KMS-11 (cell line): ENCODE results near the gene SMCO1.

ENCODE experiments used
- H2AFZ ChIP-seq: fragments of 200-600 bp; sonication (generic); 2 replicates; pipeline ENCODE4 v1.6.1; 2016; ENCODE audit warnings: antibody characterized with exemption, mixed run types, low read depth
- H3K27ac ChIP-seq: fragments of 200-600 bp; sonication (generic); 2 replicates; pipeline ENCODE4 v1.6.1; 2016; ENCODE audit warnings: mild to moderate bottlenecking, mixed run types
- H3K27me3 ChIP-seq: fragments of 200-600 bp; sonication (generic); 2 replicates; pipeline ENCODE4 v1.6.1; 2017; ENCODE audit warnings: mild to moderate bottlenecking, low read depth, mixed run types, moderate library complexity; ENCODE audit not compliant: insufficient read depth
- H3K36me3 ChIP-seq: fragments of 200-600 bp; sonication (generic); 2 replicates; pipeline ENCODE4 v1.6.1; 2017; ENCODE audit warnings: mild to moderate bottlenecking, mixed run types; ENCODE audit not compliant: insufficient read depth
- H3K4me1 ChIP-seq: fragments of 200-600 bp; sonication (generic); 2 replicates; pipeline ENCODE4 v1.6.1; 2016; ENCODE audit warnings: mild to moderate bottlenecking, low read depth, mixed run types; ENCODE audit not compliant: poor library complexity, severe bottlenecking
- H3K4me2 ChIP-seq: fragments of 200-600 bp; sonication (generic); 2 replicates; pipeline ENCODE4 v1.7.0; 2016; ENCODE audit warnings: mild to moderate bottlenecking, mixed run types
- H3K4me3 ChIP-seq: fragments of 200-600 bp; sonication (generic); IDR thresholded peaks from 2 replicates; pipeline ENCODE4 v1.6.1; 2017; ENCODE audit warnings: low read depth, low read length, mixed read lengths; ENCODE audit not compliant: insufficient read depth
- H3K79me2 ChIP-seq: fragments of 200-600 bp; sonication (generic); 2 replicates; pipeline ENCODE4 v1.6.1; 2016; ENCODE audit warnings: low read depth, mixed run types; ENCODE audit not compliant: insufficient read depth
- H3K9ac ChIP-seq: fragments of 200-600 bp; sonication (generic); 2 replicates; pipeline ENCODE4 v1.6.1; 2016; ENCODE audit warnings: mild to moderate bottlenecking, mixed run types
- H4K20me1 ChIP-seq: fragments of 200-600 bp; sonication (generic); 2 replicates; pipeline ENCODE4 v1.6.1; 2016; ENCODE audit warnings: mild to moderate bottlenecking, mixed run types; ENCODE audit not compliant: insufficient read depth
- TF ChIP-seq, protein P1 (sequence below): fragments of 200-600 bp; sonication (generic); conservative IDR thresholded peaks from 2 replicates; pipeline ENCODE4 v1.6.1; 2017; ENCODE audit warnings: low read depth, mild to moderate bottlenecking, antibody characterized with exemption, low read length, moderate library complexity, mixed read lengths

Gene SMCO1

DNA sequence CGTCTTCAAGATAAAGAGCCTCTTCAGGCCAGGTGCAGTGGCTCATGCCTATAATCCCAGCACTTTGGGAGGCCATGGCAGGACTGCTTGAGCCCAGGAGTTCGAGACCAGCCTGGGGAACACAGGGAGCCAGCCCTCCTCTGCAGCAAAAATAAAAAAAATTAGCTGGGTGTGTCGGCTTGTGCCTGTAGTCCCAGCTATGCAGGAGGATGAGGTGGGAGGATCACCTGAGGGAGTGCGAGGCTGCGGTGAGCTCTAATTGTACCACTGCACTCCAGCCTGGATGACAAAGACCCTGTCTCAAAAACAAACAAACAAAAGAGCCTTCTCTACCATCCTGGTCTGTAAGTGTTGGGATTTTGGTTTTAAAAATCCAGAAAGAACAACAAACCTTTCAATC, 42.1 kb upstream of the SMCO1 start:
- Histone ChIP-seq H3K9ac (no peak overlapping the region), H3K4me2 (no peak overlapping the region), H2AFZ (no peak overlapping the region), H3K27me3 (no peaks in the 10 kb centered on the region), H3K4me1 (no peaks in the 10 kb centered on the region), H3K36me3 (no peaks in the 10 kb centered on the region), H3K4me3 (no peak overlapping the region), H3K79me2 (0 out of 2 replicates have a peak, but pooled peaks cover 4% of the 10 kb centered on the region), H3K27ac (no peak overlapping the region), H4K20me1 (no peaks in the 10 kb centered on the region)
- TF ChIP-seq, protein P1, sequence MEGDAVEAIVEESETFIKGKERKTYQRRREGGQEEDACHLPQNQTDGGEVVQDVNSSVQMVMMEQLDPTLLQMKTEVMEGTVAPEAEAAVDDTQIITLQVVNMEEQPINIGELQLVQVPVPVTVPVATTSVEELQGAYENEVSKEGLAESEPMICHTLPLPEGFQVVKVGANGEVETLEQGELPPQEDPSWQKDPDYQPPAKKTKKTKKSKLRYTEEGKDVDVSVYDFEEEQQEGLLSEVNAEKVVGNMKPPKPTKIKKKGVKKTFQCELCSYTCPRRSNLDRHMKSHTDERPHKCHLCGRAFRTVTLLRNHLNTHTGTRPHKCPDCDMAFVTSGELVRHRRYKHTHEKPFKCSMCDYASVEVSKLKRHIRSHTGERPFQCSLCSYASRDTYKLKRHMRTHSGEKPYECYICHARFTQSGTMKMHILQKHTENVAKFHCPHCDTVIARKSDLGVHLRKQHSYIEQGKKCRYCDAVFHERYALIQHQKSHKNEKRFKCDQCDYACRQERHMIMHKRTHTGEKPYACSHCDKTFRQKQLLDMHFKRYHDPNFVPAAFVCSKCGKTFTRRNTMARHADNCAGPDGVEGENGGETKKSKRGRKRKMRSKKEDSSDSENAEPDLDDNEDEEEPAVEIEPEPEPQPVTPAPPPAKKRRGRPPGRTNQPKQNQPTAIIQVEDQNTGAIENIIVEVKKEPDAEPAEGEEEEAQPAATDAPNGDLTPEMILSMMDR, result no peak

DNA sequence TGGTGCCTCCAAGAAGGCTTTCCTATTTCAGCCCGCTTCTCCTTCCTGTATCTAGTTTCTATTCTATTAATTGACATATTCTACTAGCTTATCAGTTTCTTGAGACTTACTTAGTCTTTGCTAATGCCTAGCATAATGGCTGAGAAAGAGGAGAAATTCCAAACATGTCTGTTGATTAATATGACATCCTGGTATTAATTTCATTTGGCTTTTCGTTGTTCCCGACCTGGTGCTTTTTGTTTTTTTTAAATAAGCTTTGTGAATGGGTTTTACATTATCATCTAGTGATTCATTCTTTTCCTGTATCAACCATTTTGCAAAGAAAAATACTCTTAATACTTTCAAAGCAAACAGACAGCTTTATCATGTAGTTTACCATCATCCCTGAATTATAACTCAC, 40.1 kb upstream of the SMCO1 start:
- H3K9ac ChIP-seq, result no peak overlapping the region
- H3K4me1 ChIP-seq, result no peaks in the 10 kb centered on the region
- no peak overlapping the region for H3K4me2 ChIP-seq
- no peaks in the 10 kb centered on the region for H4K20me1 ChIP-seq
- no peak overlapping the region for H3K27ac ChIP-seq
- no peak overlapping the region for H3K4me3 ChIP-seq
- H3K36me3 ChIP-seq, result no peaks in the 10 kb centered on the region
- no peaks in the 10 kb centered on the region for H3K79me2 ChIP-seq
- no peaks in the 10 kb centered on the region for H3K27me3 ChIP-seq
- TF ChIP-seq, protein P1, result no peak
- no peak overlapping the region for H2AFZ ChIP-seq

DNA sequence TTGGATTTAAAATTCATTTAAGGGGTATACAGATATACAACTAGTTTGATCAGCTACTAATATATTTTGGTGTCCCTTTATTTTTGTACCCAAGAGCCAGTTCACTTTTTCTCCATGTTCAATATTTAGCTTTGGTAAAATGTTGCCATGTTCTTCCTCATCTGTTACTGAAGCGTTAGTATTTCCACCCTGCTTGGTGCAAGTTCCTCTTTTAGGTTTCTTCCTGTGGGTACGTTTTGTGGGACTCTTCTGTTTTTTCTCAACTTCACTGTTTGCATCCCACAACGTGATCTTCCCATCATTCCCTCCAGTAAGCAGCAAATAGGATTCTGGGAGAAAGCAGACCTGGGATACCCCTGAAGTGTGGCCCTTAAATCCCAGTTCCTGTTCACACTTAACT, 39.1 kb upstream of the SMCO1 start:
- Histone ChIP-seq H4K20me1 (no peaks in the 10 kb centered on the region), H2AFZ (no peak overlapping the region), H3K4me2 (no peak overlapping the region), H3K9ac (no peak overlapping the region), H3K27me3 (no peaks in the 10 kb centered on the region), H3K79me2 (no peaks in the 10 kb centered on the region), H3K4me1 (no peaks in the 10 kb centered on the region), H3K36me3 (no peaks in the 10 kb centered on the region), H3K4me3 (no peak overlapping the region), H3K27ac (no peak overlapping the region)
- TF ChIP-seq, protein P1, result no peak

DNA sequence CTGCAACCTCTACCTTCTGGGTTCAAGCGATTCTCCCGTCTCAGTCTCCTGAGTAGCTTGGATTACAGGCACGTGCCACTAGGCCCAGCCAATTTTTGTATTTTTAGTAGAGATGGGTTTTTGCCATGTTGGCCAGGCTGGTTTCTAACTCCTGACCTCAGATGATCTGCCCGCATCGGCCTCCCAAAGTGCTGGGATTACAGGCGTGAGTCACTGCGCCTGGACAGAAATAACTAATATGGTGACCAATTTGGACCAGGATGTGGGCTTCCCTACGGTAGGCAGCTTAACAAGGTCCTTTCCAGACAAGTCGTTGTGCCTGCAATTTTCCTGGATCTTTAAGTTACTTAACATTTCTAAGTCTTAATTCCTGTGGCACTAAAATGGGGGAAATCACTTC, 38.4 kb upstream of the SMCO1 start:
- H3K27ac ChIP-seq, result no peak overlapping the region
- no peaks in the 10 kb centered on the region for H4K20me1 ChIP-seq
- H2AFZ ChIP-seq, result no peak overlapping the region
- no peak overlapping the region for H3K4me2 ChIP-seq
- no peak overlapping the region for H3K9ac ChIP-seq
- no peaks in the 10 kb centered on the region for H3K36me3 ChIP-seq
- H3K79me2 ChIP-seq, result no peaks in the 10 kb centered on the region
- no peak overlapping the region for H3K4me3 ChIP-seq
- TF ChIP-seq, protein P1, result no peak
- H3K27me3 ChIP-seq, result no peaks in the 10 kb centered on the region
- no peaks in the 10 kb centered on the region for H3K4me1 ChIP-seq
